ENCODE results near the gene HMCN2.

- TF ChIP-seq POLR2A (IDR thresholded peaks at IDR 0.05) (no peak), CTCF (IDR thresholded peaks at IDR 0.05) (peak; percentile 55 to 87 (median 81))
Measured at GRCh38 chr9:130461218-130461630, 195.7 kb downstream of the HMCN2 start.
